ENCODE measurements around the gene JTB.

The JTB gene

GRCh38 chr1:153991151-153991630, 13.7 kb upstream of the JTB start:
- Histone ChIP-seq H2AFZ (ENCODE audit: insufficient read depth, low read length, poor library complexity) (no peak overlapping the region), H2AK5ac (ENCODE audit: low read length) (no peak overlapping the region), H3K14ac (ENCODE audit: low read length) (peak overlapping the region; percentile 69), H4K8ac (ENCODE audit: low read depth, low read length) (peak overlapping the region; percentile 90), H2BK120ac (ENCODE audit: insufficient read depth, low read length, poor library complexity) (no peak overlapping the region), H3K9me3 (ENCODE audit: insufficient read depth, low read depth, low read length) (no peaks in the 10 kb centered on the region), H4K91ac (ENCODE audit: low read depth, low read length) (peak overlapping the region; percentile 81), H3K4me3 (ENCODE audit: low read depth, low read length) (peak overlapping the region; percentile 85), H3K79me2 (ENCODE audit: control insufficient read depth, insufficient read depth, low read length, poor library complexity) (peaks cover 5% of the 10 kb centered on the region), H3K79me1 (ENCODE audit: low read length) (peaks cover 5% of the 10 kb centered on the region), H3K4me2 (ENCODE audit: low read length) (peak overlapping the region; percentile 74), H3K18ac (ENCODE audit: low read length) (no peak overlapping the region), H3K27ac (ENCODE audit: low read depth, low read length) (no peak overlapping the region), H3K23ac (ENCODE audit: low read length) (no peak overlapping the region), H2BK5ac (ENCODE audit: low read depth, low read length, poor library complexity) (no peak overlapping the region), H3K36me3 (ENCODE audit: control insufficient read depth in 1 of 2, insufficient read depth in 2 of 2, low read length in 2 of 2) (peaks cover 15 to 19% of the 10 kb centered on the region in 2 experiments), H3K27me3 (ENCODE audit: insufficient read depth, low read length) (no peaks in the 10 kb centered on the region), H2BK12ac (ENCODE audit: low read length) (no peak overlapping the region), H3K9ac (ENCODE audit: low read length) (peak overlapping the region; percentile 89), H3K4ac (ENCODE audit: low read depth, low read length) (peak overlapping the region; percentile 46), H3K4me1 (ENCODE audit: control insufficient read depth in 1 of 2, insufficient read depth in 2 of 2, low read length in 2 of 2) (no peaks in the 10 kb centered on the region), H4K12ac (ENCODE audit: low read depth, low read length) (no peak overlapping the region)
- peak in 1 of 2 donors; percentile 33 for DNase-seq
- no CpG with 5 or more reads among the region's 9 CpGs for WGBS (ENCODE audit: extremely low coverage, insufficient coverage, insufficient read length)

- Histone ChIP-seq H2AK5ac (ENCODE audit: low read length) (peak within 1 kb of the TSS; percentile 12), H3K79me2 (ENCODE audit: control insufficient read depth, insufficient read depth, low read length, poor library complexity) (peaks cover 8% of the 10 kb centered on the region), H4K12ac (ENCODE audit: low read depth, low read length) (peak within 1 kb of the TSS; percentile 67), H2AFZ (ENCODE audit: insufficient read depth, low read length, poor library complexity) (peak within 1 kb of the TSS; percentile 48), H3K27me3 (ENCODE audit: insufficient read depth, low read length) (no peaks in the 10 kb centered on the region), H2BK12ac (ENCODE audit: low read length) (no peak within 1 kb of the TSS), H3K4me3 (ENCODE audit: low read depth, low read length) (peak within 1 kb of the TSS; percentile 85), H4K8ac (ENCODE audit: low read depth, low read length) (peak within 1 kb of the TSS; percentile 90), H3K14ac (ENCODE audit: low read length) (peak within 1 kb of the TSS; percentile 69), H4K91ac (ENCODE audit: low read depth, low read length) (peak within 1 kb of the TSS; percentile 81), H3K4me1 (ENCODE audit: control insufficient read depth in 1 of 2, insufficient read depth in 2 of 2, low read length in 2 of 2) (no peaks in the 10 kb centered on the region), H3K9ac (ENCODE audit: low read length) (peak within 1 kb of the TSS; percentile 89), H3K79me1 (ENCODE audit: low read length) (peaks cover 9% of the 10 kb centered on the region), H3K23ac (ENCODE audit: low read length) (no peak within 1 kb of the TSS), H2BK5ac (ENCODE audit: low read depth, low read length, poor library complexity) (peak within 1 kb of the TSS; percentile 69), H3K27ac (ENCODE audit: low read depth, low read length) (peak within 1 kb of the TSS; percentile 34), H3K4ac (ENCODE audit: low read depth, low read length) (peak within 1 kb of the TSS; percentile 46), H3K9me3 (ENCODE audit: insufficient read depth, low read depth, low read length) (no peaks in the 10 kb centered on the region), H2BK120ac (ENCODE audit: insufficient read depth, low read length, poor library complexity) (peak within 1 kb of the TSS; percentile 28), H3K18ac (ENCODE audit: low read length) (peak within 1 kb of the TSS; percentile 60), H3K36me3 (ENCODE audit: control insufficient read depth in 1 of 2, insufficient read depth in 2 of 2, low read length in 2 of 2) (peaks cover 14 to 19% of the 10 kb centered on the region in 2 experiments), H3K4me2 (ENCODE audit: low read length) (peak within 1 kb of the TSS; percentile 74)
- DNase-seq = peak; percentile 94 to 100
- no CpG with 5 or more reads among the region's 36 CpGs for WGBS (ENCODE audit: extremely low coverage, insufficient coverage, insufficient read length)
These were observed 13.1 kb upstream of the JTB start, which contains the start of gene RPS27 for GRCh38 chr1:153990468-153991150. TSS of gene RPS27 (plus strand) at chr1:153990762. CDS start at chr1:153990797, 35 bp downstream.

DNA sequence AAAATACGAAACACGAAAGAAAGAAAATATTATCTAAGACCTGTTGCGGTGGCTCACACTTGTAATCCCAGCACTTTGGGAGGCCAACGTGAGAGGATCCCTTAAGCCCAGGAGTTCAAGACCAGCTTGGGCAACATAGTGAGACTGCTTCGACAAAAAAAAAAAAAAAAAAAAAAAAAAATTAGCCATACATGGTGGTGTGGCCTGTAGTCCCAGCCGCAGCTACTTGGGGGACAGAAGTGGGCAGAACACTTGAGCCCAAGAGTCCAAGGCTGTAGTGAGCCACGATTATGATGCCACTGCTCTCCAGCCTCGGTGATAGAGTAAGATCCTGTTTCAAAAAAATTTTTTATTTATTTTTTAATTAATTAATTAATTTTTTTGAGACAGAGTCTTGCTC, 10.1 kb upstream of the JTB start:
- H3K4me3 ChIP-seq (ENCODE audit: low read depth, low read length) = no peak overlapping the region
- H3K14ac ChIP-seq (ENCODE audit: low read length) = no peak overlapping the region
- no peak overlapping the region for H4K91ac ChIP-seq (ENCODE audit: low read depth, low read length)
- peaks cover 12% of the 10 kb centered on the region for H3K79me1 ChIP-seq (ENCODE audit: low read length)
- no peak overlapping the region for H4K12ac ChIP-seq (ENCODE audit: low read depth, low read length)
- H3K36me3 ChIP-seq (ENCODE audit: control insufficient read depth in 1 of 2, insufficient read depth in 2 of 2, low read length in 2 of 2) = peaks cover 3 to 12% of the 10 kb centered on the region in 2 experiments
- no peak overlapping the region for H4K8ac ChIP-seq (ENCODE audit: low read depth, low read length)
- H2BK120ac ChIP-seq (ENCODE audit: insufficient read depth, low read length, poor library complexity) = no peak overlapping the region
- no peaks in the 10 kb centered on the region for H3K9me3 ChIP-seq (ENCODE audit: insufficient read depth, low read depth, low read length)
- H3K4me1 ChIP-seq (ENCODE audit: control insufficient read depth in 1 of 2, insufficient read depth in 2 of 2, low read length in 2 of 2) = peaks cover 3 to 4% of the 10 kb centered on the region in 2 experiments
- H3K4ac ChIP-seq (ENCODE audit: low read depth, low read length) = no peak overlapping the region
- H3K27me3 ChIP-seq (ENCODE audit: insufficient read depth, low read length) = no peaks in the 10 kb centered on the region
- peaks cover 12% of the 10 kb centered on the region for H3K79me2 ChIP-seq (ENCODE audit: control insufficient read depth, insufficient read depth, low read length, poor library complexity)
- WGBS (ENCODE audit: extremely low coverage, insufficient coverage, insufficient read length) = no CpG with 5 or more reads among the region's 8 CpGs
- H3K18ac ChIP-seq (ENCODE audit: low read length) = no peak overlapping the region
- H3K9ac ChIP-seq (ENCODE audit: low read length) = no peak overlapping the region
- no peak overlapping the region for H2AK5ac ChIP-seq (ENCODE audit: low read length)
- H3K4me2 ChIP-seq (ENCODE audit: low read length) = no peak overlapping the region
- H2BK5ac ChIP-seq (ENCODE audit: low read depth, low read length, poor library complexity) = no peak overlapping the region
- peak in 1 of 2 donors; percentile 10 for DNase-seq
- H3K23ac ChIP-seq (ENCODE audit: low read length) = no peak overlapping the region
- H3K27ac ChIP-seq (ENCODE audit: low read depth, low read length) = no peak overlapping the region
- H2BK12ac ChIP-seq (ENCODE audit: low read length) = no peak overlapping the region
- no peak overlapping the region for H2AFZ ChIP-seq (ENCODE audit: insufficient read depth, low read length, poor library complexity)

GRCh38 chr1:153985941-153986761, 8.7 kb upstream of the JTB start, which contains the start of gene RAB13:
TSS of gene RAB13 (minus strand) at chr1:153986339. CDS start at chr1:153986236, 103 bp downstream.
- no CpG with 5 or more reads among the region's 32 CpGs for WGBS (ENCODE audit: extremely low coverage, insufficient coverage, insufficient read length)
- peaks cover 3 to 15% of the 10 kb centered on the region in 2 experiments for H3K36me3 ChIP-seq (ENCODE audit: control insufficient read depth in 1 of 2, insufficient read depth in 2 of 2, low read length in 2 of 2)
- H3K9me3 ChIP-seq (ENCODE audit: insufficient read depth, low read depth, low read length) = no peaks in the 10 kb centered on the region

More at GRCh38 chr1:153985941-153986761, 8.7 kb upstream of the JTB start, which contains the start of gene RAB13:
- Histone ChIP-seq H3K9ac (ENCODE audit: low read length) (peak within 1 kb of the TSS; percentile 83), H3K4me3 (ENCODE audit: low read depth, low read length) (peak within 1 kb of the TSS; percentile 70), H3K79me1 (ENCODE audit: low read length) (peaks cover 12% of the 10 kb centered on the region), H4K8ac (ENCODE audit: low read depth, low read length) (peak within 1 kb of the TSS; percentile 83), H3K27me3 (ENCODE audit: insufficient read depth, low read length) (no peaks in the 10 kb centered on the region), H3K18ac (ENCODE audit: low read length) (peak within 1 kb of the TSS; percentile 80), H3K27ac (ENCODE audit: low read depth, low read length) (peak within 1 kb of the TSS; percentile 32), H2BK5ac (ENCODE audit: low read depth, low read length, poor library complexity) (peak within 1 kb of the TSS; percentile 78), H4K91ac (ENCODE audit: low read depth, low read length) (peak within 1 kb of the TSS; percentile 90), H2AK5ac (ENCODE audit: low read length) (peak within 1 kb of the TSS; percentile 98), H4K12ac (ENCODE audit: low read depth, low read length) (peak within 1 kb of the TSS; percentile 90), H3K4me1 (ENCODE audit: control insufficient read depth in 1 of 2, insufficient read depth in 2 of 2, low read length in 2 of 2) (peaks cover 3 to 4% of the 10 kb centered on the region in 2 experiments), H2AFZ (ENCODE audit: insufficient read depth, low read length, poor library complexity) (peak within 1 kb of the TSS; percentile 42), H2BK120ac (ENCODE audit: insufficient read depth, low read length, poor library complexity) (peak within 1 kb of the TSS; percentile 73), H3K23ac (ENCODE audit: low read length) (no peak within 1 kb of the TSS), H3K4ac (ENCODE audit: low read depth, low read length) (peak within 1 kb of the TSS; percentile 57), H3K4me2 (ENCODE audit: low read length) (peak within 1 kb of the TSS; percentile 98), H3K14ac (ENCODE audit: low read length) (peak within 1 kb of the TSS; percentile 85), H2BK12ac (ENCODE audit: low read length) (peak within 1 kb of the TSS; percentile 27), H3K79me2 (ENCODE audit: control insufficient read depth, insufficient read depth, low read length, poor library complexity) (peaks cover 12% of the 10 kb centered on the region)
- DNase-seq = peak; percentile 73 to 82

Data from trophoblast cell (in vitro differentiated cells and primary cell).